Endothelial cell (in vitro differentiated cells): ENCODE results near the gene STAG1. TPM values are rescaled to one million over a fixed set of nuclear protein-coding genes. Genes with fewer than 3 reads are reported as not detected.
A peak's percentile ranks its signal among the peaks of the same experiment; 100 is the strongest.
"Not testable (repeated sequence)": the region's sequence is repeated elsewhere in the genome, so short reads cannot be mapped to it uniquely, and the experiment has no call there.

Source experiments
- DNase-seq: peaks from one replicate; pipeline ENCODE4 v3.0.0; 2021; ENCODE audit warnings: low spot score
- H3K27ac Mint-ChIP-seq: one replicate; pipeline ENCODE4 v1.8.0; 2021; ENCODE audit warnings: mixed read lengths, inconsistent platforms; ENCODE audit not compliant: unreplicated experiment
- H3K27me3 Mint-ChIP-seq: one replicate; pipeline ENCODE4 v1.8.0; 2021; ENCODE audit warnings: mild to moderate bottlenecking, moderate library complexity, mixed read lengths, inconsistent platforms; ENCODE audit not compliant: unreplicated experiment
- H3K36me3 Mint-ChIP-seq: one replicate; pipeline ENCODE4 v1.8.0; 2021; ENCODE audit warnings: mild to moderate bottlenecking, low read depth, mixed read lengths, inconsistent platforms; ENCODE audit not compliant: unreplicated experiment
- H3K4me1 Mint-ChIP-seq: one replicate; pipeline ENCODE4 v1.8.0; 2021; ENCODE audit warnings: mild to moderate bottlenecking, mixed read lengths, inconsistent platforms; ENCODE audit not compliant: unreplicated experiment
- H3K4me3 Mint-ChIP-seq: one replicate; pipeline ENCODE4 v1.8.0; 2021; ENCODE audit warnings: mild to moderate bottlenecking, mixed read lengths, inconsistent platforms; ENCODE audit not compliant: unreplicated experiment
- H3K9me3 Mint-ChIP-seq: one replicate; pipeline ENCODE4 v1.8.0; 2021; ENCODE audit warnings: mixed read lengths, inconsistent platforms; ENCODE audit not compliant: unreplicated experiment
- CTCF ChIP-seq: fragments of 200-600 bp; sonication (generic); IDR thresholded peaks from one replicate; pipeline ENCODE4 v1.5.0; 2021; ENCODE audit warnings: antibody characterized with exemption; ENCODE audit not compliant: unreplicated experiment
- total RNA-seq: library from RNA; stranded (reverse); fragmentation: NEBNext Ultra II Directional; extraction: Animal tissue kit (Norgen Biotek cat#: 25700); gene quantifications from one replicate; pipeline ENCODE4 v1.2.1, GENCODE V29; 2021; ENCODE audit not compliant: unreplicated experiment

STAG1 gene
- total RNA-seq, 1 donor from 2014 or later = 30.0 TPM

DNA sequence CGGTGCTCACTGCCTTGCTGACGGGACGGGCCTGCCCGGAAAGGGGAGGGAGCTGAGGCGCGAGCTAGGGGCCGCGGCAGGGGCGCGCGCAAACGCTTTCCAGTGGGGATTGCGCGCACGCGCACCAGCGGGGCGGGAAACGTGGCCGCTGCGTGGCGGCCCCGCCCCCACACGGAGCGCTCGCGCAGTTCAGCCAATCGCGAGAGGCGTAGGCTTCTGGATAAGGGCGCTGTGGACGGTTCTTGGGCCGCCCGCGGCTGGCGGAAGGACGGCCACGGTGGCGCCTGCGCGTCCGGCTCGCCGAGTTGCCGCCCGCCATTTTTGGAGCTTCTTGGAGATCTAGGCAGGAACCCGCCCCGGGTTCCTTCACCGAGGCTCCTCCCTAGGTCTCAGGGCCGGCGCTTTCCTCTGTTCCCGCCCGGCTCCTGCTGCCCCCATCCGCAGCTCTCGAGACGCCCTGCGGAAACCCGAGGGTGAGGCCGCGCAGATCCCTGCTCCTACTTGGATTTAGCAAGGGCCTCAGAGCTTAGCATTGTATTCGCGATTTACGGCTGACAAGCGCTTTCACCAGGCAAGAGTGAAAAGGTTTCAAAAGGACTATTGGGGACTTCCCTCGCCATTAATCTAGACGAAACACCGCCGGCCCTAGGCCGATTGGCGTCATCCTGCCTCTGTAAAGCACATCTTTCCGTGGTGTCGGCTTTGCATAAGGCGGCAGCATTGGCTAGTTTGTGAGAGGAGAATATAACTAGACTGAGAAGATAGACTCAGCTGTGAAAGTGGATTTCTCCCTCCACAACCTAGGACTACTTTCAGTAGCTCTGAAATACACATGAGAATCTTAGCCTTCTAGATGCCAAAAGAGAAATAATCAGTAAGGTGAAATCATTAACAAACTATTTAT, 496 bp upstream of the STAG1 start:
- peak; percentile 100 for DNase-seq
- peak; percentile 97 for TF ChIP-seq CTCF

DNA sequence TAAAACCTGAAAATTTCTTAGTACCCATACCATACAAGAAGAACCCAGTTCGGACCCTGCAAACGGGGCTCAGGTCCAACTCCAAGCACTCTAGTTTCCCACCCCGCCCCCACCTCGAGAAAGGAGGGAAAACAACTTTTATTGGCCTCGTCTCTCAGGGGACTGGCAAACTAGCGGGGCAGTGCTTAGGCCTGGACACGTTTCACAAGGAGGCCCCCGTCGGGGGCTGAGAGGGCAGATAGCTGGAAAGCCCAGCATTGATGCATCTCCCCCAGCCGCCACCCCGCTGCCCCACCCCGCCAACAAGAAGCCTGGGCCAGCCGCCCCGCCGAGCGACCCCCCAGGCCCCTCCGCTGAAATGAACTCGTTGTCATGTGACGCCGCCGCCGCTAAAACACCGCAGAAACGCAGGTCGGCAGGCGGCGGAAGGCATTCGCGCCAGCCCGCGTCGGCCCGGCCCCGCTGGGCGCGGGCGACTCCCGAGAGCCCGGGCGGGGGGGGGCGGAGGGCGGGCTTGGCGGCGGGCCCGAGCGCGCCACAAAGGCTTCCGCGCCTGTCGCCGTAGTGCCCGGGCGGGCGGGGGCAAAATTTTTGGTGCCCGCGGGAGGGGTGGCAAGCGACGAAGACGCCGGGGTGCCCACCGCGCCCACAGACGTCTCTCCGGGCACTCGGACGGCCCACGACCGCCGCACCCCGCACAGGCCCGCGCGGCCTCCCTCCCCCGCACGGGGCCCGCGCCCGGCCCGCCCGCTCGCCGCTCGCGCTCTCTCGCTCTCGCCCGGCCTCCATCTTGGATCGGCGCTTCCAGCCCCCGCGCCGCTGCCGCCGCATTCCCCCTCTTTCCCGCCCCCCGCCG, 634 bp downstream of the STAG1 start:
- H3K27ac Mint-ChIP-seq = peak overlapping the region; percentile 90
- H3K27me3 Mint-ChIP-seq = peaks cover 14% of the 10 kb centered on the region
- H3K9me3 Mint-ChIP-seq = no peaks in the 10 kb centered on the region
- peak overlapping the region; percentile 92 for H3K4me3 Mint-ChIP-seq
- peaks cover 40% of the 10 kb centered on the region for H3K4me1 Mint-ChIP-seq
- peak; percentile 69 for DNase-seq
- peaks cover 8% of the 10 kb centered on the region for H3K36me3 Mint-ChIP-seq
- no peak for TF ChIP-seq CTCF

More for the DNA sequence above, 496 bp upstream of the STAG1 start:
- Mint-ChIP-seq H3K4me1 (peaks cover 39% of the 10 kb centered on the region), H3K27ac (peak overlapping the region; percentile 96), H3K4me3 (peak overlapping the region; percentile 94), H3K36me3 (peaks cover 8% of the 10 kb centered on the region), H3K9me3 (no peaks in the 10 kb centered on the region), H3K27me3 (peaks cover 14% of the 10 kb centered on the region)

- no peak for TF ChIP-seq CTCF
- peak overlapping the region; percentile 90 for H3K27ac Mint-ChIP-seq
Measured at GRCh38 chr3:136750897-136751315, 1.3 kb downstream of the STAG1 start.

DNA sequence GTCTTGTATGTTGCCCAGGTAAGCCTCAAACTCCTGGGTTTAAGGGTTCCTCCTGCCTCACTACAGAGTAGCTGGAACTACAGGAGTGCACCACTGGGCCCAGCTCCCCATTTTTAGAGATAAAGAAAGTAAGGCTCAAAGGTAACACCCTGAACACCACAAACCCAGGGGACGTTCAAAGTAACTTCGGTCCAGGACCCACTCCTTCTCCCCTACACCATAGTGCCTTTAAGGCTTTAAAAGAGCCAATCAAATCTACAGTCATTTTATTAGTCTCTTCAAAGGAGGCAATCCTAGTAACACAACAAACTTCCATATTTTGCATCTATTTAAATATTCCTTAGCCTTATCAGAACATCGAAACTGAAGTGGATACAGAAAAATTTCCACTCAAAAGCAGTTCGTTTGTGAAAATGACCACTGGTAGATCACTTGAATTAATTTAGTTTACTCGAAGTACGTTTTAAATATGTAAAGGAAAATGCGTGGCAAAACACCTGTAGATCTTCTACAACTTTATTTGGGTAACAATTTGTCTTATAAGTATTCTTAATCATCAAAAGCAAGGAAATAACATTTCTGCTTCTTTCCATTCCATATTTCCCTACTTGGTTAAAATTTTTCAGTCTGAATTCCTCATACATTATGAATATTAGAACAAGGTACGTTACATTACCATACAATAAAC, 1.8 kb downstream of the STAG1 start:
- no peak for DNase-seq
- TF ChIP-seq CTCF = no peak
- peaks cover 14% of the 10 kb centered on the region for H3K27me3 Mint-ChIP-seq
- peaks cover 8% of the 10 kb centered on the region for H3K36me3 Mint-ChIP-seq
- H3K4me1 Mint-ChIP-seq = peaks cover 49% of the 10 kb centered on the region
- peak overlapping the region; percentile 91 for H3K4me3 Mint-ChIP-seq
- peak overlapping the region; percentile 90 for H3K27ac Mint-ChIP-seq
- H3K9me3 Mint-ChIP-seq = no peaks in the 10 kb centered on the region

More at GRCh38 chr3:136750897-136751315, 1.3 kb downstream of the STAG1 start:
- H3K4me3 Mint-ChIP-seq = peak overlapping the region; percentile 91
- H3K9me3 Mint-ChIP-seq = no peaks in the 10 kb centered on the region
- H3K4me1 Mint-ChIP-seq = peaks cover 46% of the 10 kb centered on the region
- DNase-seq = no peak
- peaks cover 8% of the 10 kb centered on the region for H3K36me3 Mint-ChIP-seq
- peaks cover 14% of the 10 kb centered on the region for H3K27me3 Mint-ChIP-seq

GRCh38 chr3:136749602-136750001, 2.6 kb downstream of the STAG1 start:
- H3K36me3 Mint-ChIP-seq, H3K9me3 Mint-ChIP-seq, DNase-seq: not testable (repeated sequence)
- H3K4me1 Mint-ChIP-seq = peaks cover 49% of the 10 kb centered on the region
- H3K27me3 Mint-ChIP-seq = peaks cover 14% of the 10 kb centered on the region
- H3K4me3 Mint-ChIP-seq = peak overlapping the region; percentile 91
- peak overlapping the region; percentile 62 for H3K27ac Mint-ChIP-seq
